Stimulated activated CD4-positive, alpha-beta T cell treated with anti-CD3 and anti-CD28 coated beads, Interleukin-4, amount 100 ng/mL, for 4 hours (primary cell): ENCODE measurements around the gene RAB33A.

Experiments
- DNase-seq, 2 experiments: peaks; one replicate each; pipeline ENCODE4 v3.0.0-alpha.2; 2020

The RAB33A gene

GRCh38 chrX:130171446-130172126 is at the start of gene RAB33A:
Gene RAB33A, plus strand, starts transcription at chrX:130171962. Its CDS starts 101 bp downstream, at chrX:130172063.
- peak in 1 of 2 experiments; percentile 25 for DNase-seq

- no peak for DNase-seq
Observed at GRCh38 chrX:130124577-130124976, 47.2 kb upstream of the RAB33A start.

GRCh38 chrX:130125091-130125874 is 46.5 kb upstream of the RAB33A start:
- no peak for DNase-seq

GRCh38 chrX:130130990-130131389 is 40.8 kb upstream of the RAB33A start:
- DNase-seq, result no peak

GRCh38 chrX:130136496-130136895 is 35.3 kb upstream of the RAB33A start:
- no peak for DNase-seq

GRCh38 chrX:130136961-130137360 is 34.8 kb upstream of the RAB33A start:
- DNase-seq, result no peak

GRCh38 chrX:130139474-130140201 is 32.1 kb upstream of the RAB33A start:
- DNase-seq, result no peak

- DNase-seq, result no peak
Observed at GRCh38 chrX:130144509-130144908, 27.3 kb upstream of the RAB33A start.

- DNase-seq, result no peak
Observed at GRCh38 chrX:130145123-130145522, 26.6 kb upstream of the RAB33A start.

GRCh38 chrX:130147631-130148030 is 24.1 kb upstream of the RAB33A start:
- no peak for DNase-seq

- DNase-seq, result no peak
Observed at GRCh38 chrX:130155564-130155963, 16.2 kb upstream of the RAB33A start.

GRCh38 chrX:130158311-130158710 is 13.5 kb upstream of the RAB33A start:
- no peak for DNase-seq

- no peak for DNase-seq
Observed at GRCh38 chrX:130159776-130160175, 12.0 kb upstream of the RAB33A start.

GRCh38 chrX:130162094-130162735 is 9.5 kb upstream of the RAB33A start:
- no peak for DNase-seq

- DNase-seq, result no peak
Observed at GRCh38 chrX:130163398-130163797, 8.4 kb upstream of the RAB33A start.

GRCh38 chrX:130165181-130165702 is 6.5 kb upstream of the RAB33A start:
- DNase-seq, result peak in 1 of 2 experiments; percentile 13

- peak; percentile 75 to 85 for DNase-seq
Observed at GRCh38 chrX:130165703-130166502, 5.9 kb upstream of the RAB33A start, which contains the start of gene AIFM1. Gene AIFM1, minus strand, starts transcription at chrX:130165841. Its CDS starts 185 bp downstream, at chrX:130165656.

- DNase-seq, result no peak
Observed at GRCh38 chrX:130166503-130166777, 5.3 kb upstream of the RAB33A start.

GRCh38 chrX:130167040-130167439 is 4.7 kb upstream of the RAB33A start:
- DNase-seq, result no peak

GRCh38 chrX:130170752-130171445 is 863 bp upstream of the RAB33A start:
- DNase-seq, result peak; percentile 48 to 52

- no peak for DNase-seq
Observed at GRCh38 chrX:130172127-130172845, 524 bp downstream of the RAB33A start.
